GM18858 (cell line): ENCODE data around the gene ACSL3.
"Not testable (repeated sequence)": the region's sequence is repeated elsewhere in the genome, so short reads cannot be mapped to it uniquely, and the experiment has no call there.

Source experiments
- ATAC-seq: cut with Tn5 transposase; IDR thresholded peaks from one replicate; pipeline ENCODE4 v1.9.1; 2021; ENCODE audit not compliant: unreplicated experiment

Gene ACSL3

DNA sequence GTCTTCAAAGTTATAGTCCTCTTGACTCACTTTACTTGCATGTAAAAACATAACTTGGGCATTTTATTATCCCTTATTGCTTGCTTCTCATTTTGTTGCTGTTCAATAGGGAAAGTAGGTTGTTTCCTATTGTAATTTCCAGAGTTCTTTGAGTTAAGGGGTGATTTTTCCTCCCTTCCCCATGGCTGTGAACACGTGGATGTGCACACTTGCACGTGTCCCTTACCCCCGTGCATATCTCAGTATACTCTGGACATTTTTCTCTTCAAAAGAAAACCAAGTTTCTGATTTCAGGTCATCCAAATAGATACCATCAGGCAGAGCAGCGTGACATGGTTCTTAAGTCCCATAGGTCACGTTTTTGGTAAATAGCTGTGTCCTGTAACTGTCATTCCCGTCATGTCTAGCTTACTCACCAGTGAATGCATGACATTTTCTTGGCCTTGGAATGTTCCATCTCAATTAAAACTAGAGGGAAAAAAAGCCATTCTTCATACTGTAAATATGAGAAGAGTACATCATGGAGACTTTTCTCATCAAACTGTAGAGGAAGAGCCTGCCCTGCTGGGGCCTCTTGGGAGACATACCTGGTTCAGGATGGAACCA, 107.8 kb downstream of the ACSL3 start:
- no peak for ATAC-seq

DNA sequence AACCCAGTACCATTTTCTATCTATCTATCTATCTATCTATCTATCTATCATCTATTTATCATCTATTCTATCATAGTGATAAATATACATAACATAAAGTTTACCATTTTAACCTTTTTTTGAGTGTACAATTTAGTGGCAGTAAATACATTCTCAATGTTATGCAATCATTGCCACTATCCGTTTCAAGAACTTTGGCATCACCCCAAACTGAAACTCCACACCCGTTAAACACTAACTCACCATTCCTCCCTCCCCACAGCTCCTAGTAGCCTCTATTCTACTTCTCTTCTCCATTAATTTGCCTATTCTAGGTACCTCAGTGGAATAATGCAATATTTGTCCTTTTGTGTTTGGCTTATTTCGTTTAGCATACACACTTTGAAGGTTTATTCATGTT, 108.7 kb downstream of the ACSL3 start:
- ATAC-seq, result no peak

- ATAC-seq, result no peak
Observed at GRCh38 chr2:222972420-222972819, 111.6 kb downstream of the ACSL3 start.

GRCh38 chr2:222973237-222973636, 112.4 kb downstream of the ACSL3 start:
- ATAC-seq, result no peak

DNA sequence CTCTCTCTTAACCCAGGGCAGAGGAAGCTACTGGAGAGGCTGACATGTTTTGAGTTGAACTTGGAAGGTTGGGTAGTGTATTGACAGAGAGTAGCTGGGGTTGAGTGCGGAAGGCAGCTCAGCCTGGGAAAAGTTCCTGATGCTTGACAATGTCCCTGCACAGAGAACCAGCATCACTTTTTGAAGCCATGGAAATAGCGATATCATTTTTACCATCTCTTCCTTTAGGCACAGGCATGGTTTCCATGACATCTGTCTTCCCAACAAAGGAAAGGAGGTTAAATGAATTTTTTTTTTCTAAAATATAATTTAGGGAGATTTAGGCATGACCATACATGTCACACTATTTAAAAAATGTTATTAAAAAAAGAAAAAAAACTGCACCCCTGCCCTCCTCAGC, 112.9 kb downstream of the ACSL3 start:
- no peak for ATAC-seq

DNA sequence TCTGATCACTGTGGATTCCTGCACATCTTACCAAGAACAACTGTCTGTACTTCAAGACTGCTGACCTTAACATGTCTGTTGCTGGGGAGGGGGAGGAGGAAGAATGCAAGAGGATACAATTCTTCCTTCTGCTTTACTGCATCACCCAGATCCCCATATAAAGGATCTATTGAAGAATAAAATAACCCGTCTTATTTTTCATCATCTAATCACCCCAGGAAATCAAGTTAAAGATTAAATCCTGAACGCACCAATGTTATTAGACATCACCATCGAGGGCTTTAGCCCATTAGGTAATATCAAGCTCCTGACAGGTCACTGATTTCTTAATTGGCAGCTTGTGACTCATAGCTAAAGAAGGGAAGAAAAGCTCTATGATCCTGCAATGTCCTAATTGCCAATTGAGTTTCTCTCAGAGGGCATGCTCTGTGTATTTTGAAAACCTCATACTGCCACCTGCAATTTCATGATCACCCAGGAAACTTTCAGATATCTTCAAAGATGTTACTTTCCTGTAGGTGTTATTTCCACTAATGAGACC, 115.8 kb downstream of the ACSL3 start:
- no peak for ATAC-seq

GRCh38 chr2:222977121-222977520, 116.3 kb downstream of the ACSL3 start:
- ATAC-seq, result no peak

- no peak for ATAC-seq
Observed at GRCh38 chr2:222978850-222979249, 118.0 kb downstream of the ACSL3 start.

DNA sequence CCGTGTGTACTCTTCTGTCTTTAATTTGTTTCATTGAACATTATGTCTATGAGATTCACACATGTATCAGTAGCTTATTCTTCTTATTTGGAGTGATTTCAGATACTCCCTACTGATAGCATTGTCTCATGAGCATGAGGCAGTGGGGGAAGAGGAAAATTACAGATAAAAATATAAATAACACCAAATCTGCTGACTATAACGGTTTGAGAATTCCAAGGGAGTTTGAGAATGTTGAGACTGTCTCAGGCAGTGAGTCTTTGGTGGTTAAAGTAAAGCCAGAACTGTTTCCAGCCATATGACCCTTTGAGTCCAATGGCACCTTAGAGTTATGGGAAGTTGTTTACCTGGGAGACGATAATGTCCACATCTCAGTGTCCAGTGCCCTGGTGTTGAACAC, 118.6 kb downstream of the ACSL3 start:
- ATAC-seq, result no peak

DNA sequence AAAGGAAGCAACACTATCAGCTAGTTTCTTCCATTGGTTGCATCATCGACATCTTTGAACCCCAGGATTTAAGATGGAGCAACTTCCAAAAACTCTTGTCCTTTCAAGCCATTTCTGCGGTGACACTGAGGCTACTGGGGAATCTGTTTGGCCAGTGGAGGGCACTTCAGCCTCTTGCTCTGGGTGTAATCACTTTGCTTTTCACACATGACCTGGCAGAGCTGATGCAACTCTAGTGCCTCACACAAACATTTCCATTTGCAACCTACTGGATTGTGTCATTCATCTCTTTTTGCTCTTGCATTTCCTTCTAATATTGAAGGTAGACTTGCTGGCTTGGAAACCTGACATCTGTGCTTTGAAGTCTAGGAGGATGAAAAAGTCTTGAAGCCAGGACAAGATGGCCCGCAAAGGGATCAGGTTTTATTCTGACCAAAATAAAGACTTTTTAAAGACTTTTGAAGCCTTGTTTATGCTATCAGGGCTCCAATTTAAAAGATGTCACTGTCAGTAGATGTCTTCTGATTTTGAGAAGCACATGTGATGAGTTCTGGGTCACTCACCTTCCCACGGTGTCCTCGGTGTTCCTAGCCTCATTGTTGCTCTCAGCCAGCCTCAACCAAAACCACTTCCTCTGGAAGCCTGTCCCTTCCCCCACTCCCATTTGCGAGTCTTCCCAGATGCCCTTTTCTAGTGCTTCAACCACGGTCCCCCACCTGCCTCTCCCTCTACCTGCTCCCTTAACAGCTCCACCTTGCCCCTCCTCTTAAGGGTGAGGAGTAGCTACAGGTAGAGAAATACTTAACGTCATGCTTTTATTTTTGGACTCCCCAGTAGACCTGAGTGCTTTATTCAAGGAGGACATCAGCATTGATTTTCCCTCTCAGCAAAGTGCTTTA, 121.4 kb downstream of the ACSL3 start:
- ATAC-seq, result no peak

- no peak for ATAC-seq
Observed at GRCh38 chr2:222982909-222983265, 122.1 kb downstream of the ACSL3 start.

DNA sequence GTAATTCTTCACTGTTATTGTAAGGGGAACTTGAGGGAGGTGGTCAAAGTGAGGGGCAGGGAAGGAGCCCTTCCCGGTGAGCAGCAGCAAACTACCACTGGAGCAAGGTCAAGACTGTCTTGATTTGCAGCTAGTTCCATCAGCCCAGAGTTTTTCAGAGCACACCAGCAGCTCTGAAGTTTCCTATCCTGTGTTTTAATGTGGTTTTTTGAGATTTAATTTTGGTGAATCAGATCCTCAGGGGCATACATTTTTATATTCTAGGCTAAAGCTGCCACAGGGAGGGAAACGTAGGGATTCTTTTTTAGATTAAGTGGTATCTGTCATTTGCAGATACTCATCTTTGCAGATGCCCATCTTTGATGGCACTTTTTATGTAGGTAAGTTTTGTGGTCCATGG, 124.1 kb downstream of the ACSL3 start:
- no peak for ATAC-seq

DNA sequence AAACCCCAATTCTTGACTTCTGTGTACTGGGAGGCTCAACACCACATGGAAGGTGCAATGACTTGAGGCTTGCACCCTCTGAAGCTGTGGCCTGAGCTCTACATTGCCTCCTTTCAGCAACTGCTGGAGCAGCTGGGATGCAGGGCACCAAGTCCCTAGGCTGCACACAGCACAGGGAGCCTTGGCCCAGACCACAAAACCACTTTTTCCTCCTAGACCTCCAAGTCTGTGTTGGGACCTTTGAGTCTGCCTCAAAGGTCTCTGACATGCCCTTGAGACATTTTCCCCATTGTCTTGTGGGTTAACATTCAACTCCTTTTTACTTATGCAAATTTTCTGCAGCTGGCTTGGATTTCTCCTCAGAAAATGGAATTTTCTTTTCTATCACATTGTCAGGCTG, 128.6 kb downstream of the ACSL3 start:
- ATAC-seq, result no peak

DNA sequence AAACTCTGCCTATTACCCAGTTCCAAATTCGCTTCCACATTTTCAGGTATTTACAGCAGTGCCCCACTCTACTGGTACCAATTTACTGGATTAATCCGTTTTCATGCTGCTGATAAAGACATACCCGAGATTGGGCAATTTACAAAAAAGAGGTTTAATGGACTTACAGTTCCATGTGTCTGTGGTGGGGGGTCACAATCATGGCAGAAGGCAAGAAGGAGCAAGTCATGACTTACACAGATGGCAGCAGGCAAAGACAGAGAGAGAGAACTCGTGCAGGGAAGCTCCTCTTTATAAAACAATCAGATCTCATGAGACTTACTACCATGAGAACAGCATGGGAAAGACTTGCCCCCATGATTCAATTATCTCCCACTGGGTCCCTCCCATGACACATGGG, 129.4 kb downstream of the ACSL3 start:
- ATAC-seq, result not testable (repeated sequence)

GRCh38 chr2:222992137-222992536, 131.3 kb downstream of the ACSL3 start:
- no peak for ATAC-seq
